Activated T-helper 1 cell treated with Interleukin-2 at 50 U/mL for 16 hours (primary cell): ENCODE measurements around the gene ABHD12.

Experiments
- DNase-seq: peaks from one replicate; pipeline ENCODE4 v3.0.0-alpha.2; 2020; ENCODE audit warnings: low read depth

ABHD12 gene

DNA sequence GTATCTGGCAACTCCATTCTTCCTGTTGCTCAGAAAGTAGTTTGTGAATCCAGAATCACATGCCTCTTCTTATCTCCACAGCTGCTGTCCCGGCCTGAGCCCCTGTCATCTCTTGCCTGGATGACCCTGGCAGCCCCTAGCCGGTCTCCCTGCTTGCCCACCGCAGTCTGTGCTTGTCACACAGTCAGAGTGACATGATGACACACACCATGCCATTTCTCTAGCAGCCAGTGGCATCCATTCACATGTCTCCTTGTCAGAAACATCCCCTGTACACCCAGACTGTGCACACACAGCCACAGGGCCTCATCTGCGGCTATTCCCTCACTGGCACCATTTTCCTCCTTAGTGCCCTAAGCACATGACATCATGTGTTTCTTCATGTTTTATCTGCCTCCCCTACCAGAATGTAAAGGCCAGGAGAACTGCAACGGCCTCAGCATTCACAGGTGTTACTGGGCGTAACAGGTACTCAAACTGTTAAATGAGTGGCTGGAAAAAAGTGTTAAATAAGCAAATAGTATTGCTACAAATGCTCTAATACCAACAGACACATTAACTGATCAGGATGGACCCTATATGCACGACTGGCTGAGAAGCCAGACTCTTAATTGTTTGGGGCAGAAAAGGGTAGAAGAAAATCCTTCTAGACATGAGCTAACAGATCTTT lies 9.6 kb downstream of the ABHD12 start:
- DNase-seq: no peak

DNA sequence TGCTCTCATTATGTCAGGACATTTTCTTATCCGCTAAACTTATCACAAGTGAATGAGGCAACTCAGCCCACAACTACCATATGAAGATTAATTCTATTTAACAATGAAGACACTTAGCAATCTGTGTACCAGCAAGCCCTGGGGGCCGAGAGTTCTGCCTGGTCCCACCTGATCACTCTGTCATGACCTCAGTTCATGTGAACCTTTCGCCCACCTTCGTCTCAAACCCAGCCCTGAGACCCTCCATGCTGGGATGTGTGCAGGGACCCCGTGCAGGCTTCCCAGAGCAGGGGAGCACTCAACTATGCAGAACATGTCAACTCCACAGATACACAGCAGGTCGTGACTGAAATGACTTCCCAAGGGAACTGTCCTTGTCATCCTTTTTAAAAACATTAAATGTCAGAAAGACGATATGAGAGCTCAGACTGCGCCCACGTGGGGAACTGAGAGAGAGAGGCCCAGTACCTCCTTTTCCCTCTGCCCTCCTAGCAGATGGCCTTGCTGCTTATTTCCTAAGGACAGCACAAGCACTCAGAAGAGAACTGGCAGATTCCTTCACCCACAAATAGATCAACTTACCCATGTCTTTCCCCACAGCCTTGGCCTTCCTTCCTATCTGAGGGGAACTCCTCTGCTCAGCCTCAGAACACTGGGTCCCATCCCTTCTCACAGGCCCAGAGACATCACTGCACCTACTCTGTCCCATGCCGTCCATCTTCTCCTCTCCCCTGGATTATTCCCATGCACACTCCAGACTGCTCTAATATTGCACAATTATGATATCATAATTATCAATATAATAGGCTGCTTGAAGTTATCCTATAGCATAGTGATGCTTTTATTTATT lies 11.5 kb downstream of the ABHD12 start:
- DNase-seq: no peak

DNA sequence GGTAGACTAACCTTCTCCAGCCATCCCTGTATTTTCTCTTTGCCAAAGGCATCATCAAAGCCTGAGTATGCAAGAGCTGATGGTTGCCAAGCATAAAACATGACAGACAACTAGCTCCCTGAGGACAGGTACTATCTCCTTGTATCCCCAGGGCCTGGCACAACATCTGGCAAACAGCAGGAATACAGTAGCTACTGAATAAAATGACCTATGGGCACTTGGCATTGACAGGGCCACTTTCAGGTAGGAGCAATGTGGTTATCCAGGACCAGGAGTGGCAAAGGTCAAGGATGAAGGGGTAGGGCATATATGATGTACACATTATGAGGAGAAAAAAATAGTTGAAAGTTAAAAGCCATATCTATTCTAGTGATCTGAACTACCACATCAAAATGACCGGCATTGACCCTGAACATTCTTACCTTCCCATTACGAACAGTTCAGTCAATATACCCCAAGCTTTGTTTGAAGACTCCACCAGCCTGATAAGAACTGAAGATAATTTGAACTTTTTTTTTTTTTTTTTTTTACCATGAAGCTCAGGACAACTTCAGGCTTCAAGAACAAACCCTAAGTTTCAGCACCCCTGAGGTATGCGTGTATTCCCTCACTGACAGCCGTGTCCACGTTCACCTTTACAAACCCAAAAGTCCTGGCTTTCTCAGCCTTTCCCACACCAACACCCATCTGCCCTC lies 12.3 kb downstream of the ABHD12 start:
- no peak for DNase-seq

- no peak for DNase-seq
These were observed 13.7 kb downstream of the ABHD12 start for GRCh38 chr20:25376886-25377285.

- DNase-seq: no peak
These were observed 14.4 kb downstream of the ABHD12 start for GRCh38 chr20:25376236-25376635.

GRCh38 chr20:25374842-25375241 lies 15.8 kb downstream of the ABHD12 start:
- no peak for DNase-seq

- no peak for DNase-seq
These were observed 17.9 kb downstream of the ABHD12 start for GRCh38 chr20:25372584-25373336.

DNA sequence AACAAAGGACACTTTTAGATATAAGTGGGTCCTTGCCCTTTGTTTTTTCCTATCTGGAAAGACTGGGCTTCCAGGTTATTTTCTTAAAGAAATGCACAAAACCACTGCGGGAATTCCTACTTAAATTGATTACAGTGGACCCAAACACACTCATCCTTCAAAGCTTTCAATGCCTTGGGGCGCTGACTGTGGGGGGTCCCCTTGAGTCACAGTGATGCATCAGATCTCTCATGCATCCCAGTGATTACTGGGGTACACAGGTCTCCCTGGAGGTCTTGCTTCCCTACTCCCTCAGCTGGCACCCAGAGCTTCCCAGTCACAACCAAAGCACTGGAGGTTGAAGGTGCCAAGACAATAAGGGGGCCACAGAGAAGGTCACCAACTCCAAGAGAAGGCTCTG lies 20.7 kb downstream of the ABHD12 start:
- DNase-seq: no peak

GRCh38 chr20:25369529-25369928 lies 21.1 kb downstream of the ABHD12 start:
- no peak for DNase-seq

DNA sequence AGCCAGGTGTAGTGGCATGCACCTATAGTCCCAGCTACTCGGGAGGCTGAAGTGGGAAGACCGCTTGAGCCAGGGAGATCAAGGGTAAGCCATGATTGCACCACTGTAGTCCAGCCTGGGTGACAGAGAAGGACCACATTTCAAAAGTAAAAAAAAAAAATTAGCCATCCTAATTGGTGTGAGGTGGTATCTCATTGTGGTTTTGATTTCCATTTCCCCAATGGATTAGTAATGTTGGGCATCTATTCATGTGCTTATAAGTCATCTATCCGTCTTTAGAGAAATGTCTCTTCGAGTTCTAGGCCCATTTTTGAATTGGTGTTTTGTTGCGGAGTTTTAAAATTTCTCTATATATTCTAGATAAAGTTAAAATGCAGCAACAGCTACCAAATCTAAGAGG lies 21.7 kb downstream of the ABHD12 start:
- no peak for DNase-seq

DNA sequence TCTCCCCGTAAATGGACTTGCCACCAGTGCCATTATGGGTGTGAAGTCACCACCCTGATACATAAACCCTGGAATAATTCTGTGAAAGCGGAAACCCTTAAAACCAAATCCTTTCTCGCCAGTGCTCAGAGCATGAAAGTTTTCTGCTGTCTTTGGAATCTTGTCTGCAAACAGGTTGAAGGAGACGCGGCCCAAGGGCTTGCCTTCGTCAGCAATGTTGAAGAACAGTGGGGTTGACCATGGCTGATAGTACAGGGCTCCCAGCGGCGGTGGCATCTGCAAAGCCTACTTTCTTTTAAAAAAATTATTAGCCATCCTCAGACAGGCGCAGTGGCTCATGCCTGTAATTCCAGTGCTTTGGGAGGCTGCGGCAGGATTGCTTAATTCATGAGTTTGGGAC lies 22.1 kb downstream of the ABHD12 start:
- no peak for DNase-seq

- no peak for DNase-seq
These were observed 25.5 kb downstream of the ABHD12 start for GRCh38 chr20:25364879-25365699.

DNA sequence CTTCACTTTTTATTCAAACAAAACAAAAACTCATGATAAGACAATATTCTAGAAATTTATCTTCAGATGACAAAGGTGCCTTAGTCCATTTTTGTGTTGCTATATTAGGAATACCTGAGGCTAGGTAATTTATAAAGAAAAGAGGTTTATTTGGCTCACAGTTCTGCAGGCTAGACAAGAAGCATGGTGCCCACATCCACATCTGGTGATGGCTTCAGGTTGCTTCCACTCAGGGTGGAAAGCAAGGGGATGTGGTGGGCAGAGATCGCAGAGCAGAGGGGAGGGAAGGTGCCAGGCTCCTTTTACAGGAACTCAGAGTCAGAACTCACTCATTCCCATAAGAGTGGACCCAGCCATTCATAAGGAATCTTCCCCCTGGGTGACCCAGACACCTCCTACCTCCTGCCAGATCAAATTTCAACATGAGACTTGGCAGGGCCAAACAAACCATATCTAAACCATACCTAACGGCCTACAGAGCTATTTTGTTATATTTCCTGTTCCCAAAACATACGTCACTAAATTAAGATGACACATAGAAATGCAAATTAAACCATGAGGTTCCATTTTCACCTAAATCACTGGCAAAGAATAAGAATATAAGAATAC lies 26.4 kb downstream of the ABHD12 start:
- DNase-seq: no peak

- DNase-seq: no peak
These were observed 29.4 kb downstream of the ABHD12 start for GRCh38 chr20:25361287-25361683.

GRCh38 chr20:25360631-25361286 lies 29.9 kb downstream of the ABHD12 start:
- no peak for DNase-seq

- DNase-seq: no peak
These were observed 34.2 kb downstream of the ABHD12 start for GRCh38 chr20:25356271-25356933.

DNA sequence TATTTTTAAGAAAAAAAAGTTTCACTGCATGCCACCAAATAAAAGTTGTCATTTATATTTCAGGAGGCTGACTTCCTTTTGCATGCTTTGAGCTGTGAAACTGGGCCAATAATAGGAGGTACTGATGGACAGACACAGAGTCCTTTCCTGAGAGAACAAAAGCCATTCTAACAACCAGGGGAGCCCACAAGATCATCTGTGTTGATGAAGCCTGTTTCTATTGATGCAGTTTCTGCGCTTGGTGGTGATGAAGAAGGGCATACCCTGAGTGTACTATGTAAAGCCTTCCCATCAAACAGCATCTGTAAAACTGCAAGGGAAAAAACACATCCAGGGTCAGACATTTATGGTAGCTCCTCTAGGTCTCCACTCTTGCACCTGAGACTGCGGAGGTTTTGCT lies 34.8 kb downstream of the ABHD12 start:
- no peak for DNase-seq

- DNase-seq: no peak
These were observed 35.5 kb downstream of the ABHD12 start for GRCh38 chr20:25355011-25355595.
